HEK293T (cell line): Measurements from ENCODE around the gene ACAA1.

ENCODE experiments used
- CTCF ChIA-PET: fragments of 350-600 bp; formaldehyde crosslinking; extraction: SDS; loops from one replicate; lab custom pipeline; 2021; ENCODE audit warnings: antibody characterized with exemption, inconsistent platforms; lab: Yijun Ruan, JAX
- POLR2A ChIA-PET: fragments of 350-600 bp; formaldehyde crosslinking; extraction: SDS; loops from one replicate; lab custom pipeline; 2020; ENCODE audit warnings: antibody characterized with exemption, inconsistent platforms; lab: Yijun Ruan, JAX
- DNase-seq: peaks from one replicate; pipeline ENCODE4 v3.0.0; 2012; ENCODE audit warnings: mixed read lengths; ENCODE audit errors: extremely low spot score
- ARNT ChIP-seq: fragments of 450-650 bp; IDR thresholded peaks from 2 replicates; pipeline ENCODE4 v1.6.1; 2017; ENCODE audit warnings: mild to moderate bottlenecking
- BHLHE40 ChIP-seq: fragments of 450-650 bp; IDR thresholded peaks from 2 replicates; pipeline ENCODE4 v1.6.1; 2016; ENCODE audit warnings: mild to moderate bottlenecking, moderate library complexity, borderline replicate concordance
- CTBP1 ChIP-seq: fragments of 450-650 bp; IDR thresholded peaks from 2 replicates; pipeline ENCODE4 v1.6.1; 2016; ENCODE audit warnings: borderline replicate concordance
- ELF4 ChIP-seq: fragments of 450-650 bp; IDR thresholded peaks from 2 replicates; pipeline ENCODE4 v1.6.1; 2017; ENCODE audit warnings: antibody characterized with exemption
- FOXA1 ChIP-seq: fragments of 450-650 bp; IDR thresholded peaks from 2 replicates; pipeline ENCODE4 v1.6.1; 2016; ENCODE audit warnings: mild to moderate bottlenecking
- FOXK2 ChIP-seq: fragments of 450-650 bp; IDR thresholded peaks from 2 replicates; pipeline ENCODE4 v1.6.1; 2016; ENCODE audit warnings: mild to moderate bottlenecking
- FOXM1 ChIP-seq: fragments of 450-650 bp; IDR thresholded peaks from 2 replicates; pipeline ENCODE4 v1.6.1; 2017; ENCODE audit warnings: mild to moderate bottlenecking, borderline replicate concordance
- HDGF ChIP-seq: fragments of 450-650 bp; IDR thresholded peaks from 2 replicates; pipeline ENCODE4 v1.6.1; 2017; ENCODE audit warnings: antibody characterized with exemption, borderline replicate concordance
- L3MBTL2 ChIP-seq: fragments of 450-650 bp; conservative IDR thresholded peaks from 2 replicates; pipeline ENCODE4 v1.6.1; 2016; ENCODE audit warnings: mild to moderate bottlenecking
- LEF1 ChIP-seq: fragments of 450-650 bp; IDR thresholded peaks from 2 replicates; pipeline ENCODE4 v1.6.1; 2017; ENCODE audit warnings: mild to moderate bottlenecking, borderline replicate concordance
- NFRKB ChIP-seq: fragments of 450-650 bp; IDR thresholded peaks from 2 replicates; pipeline ENCODE4 v1.6.1; 2016; ENCODE audit warnings: mild to moderate bottlenecking, moderate library complexity
- SP1 ChIP-seq: fragments of 450-650 bp; IDR thresholded peaks from 2 replicates; pipeline ENCODE4 v1.6.1; 2017
- SUZ12 ChIP-seq: fragments of 450-650 bp; IDR thresholded peaks from 2 replicates; pipeline ENCODE4 v1.6.1; 2016; ENCODE audit warnings: mild to moderate bottlenecking
- TARDBP ChIP-seq: fragments of 450-650 bp; IDR thresholded peaks from 2 replicates; pipeline ENCODE4 v1.6.1; 2016
- ZNF384 ChIP-seq: fragments of 450-650 bp; IDR thresholded peaks from 2 replicates; pipeline ENCODE4 v1.6.1; 2016
- TF ChIP-seq, protein P1 (sequence below): fragments of 450-650 bp; IDR thresholded peaks from 2 replicates; pipeline ENCODE4 v1.6.1; 2016

The ACAA1 gene

DNA sequence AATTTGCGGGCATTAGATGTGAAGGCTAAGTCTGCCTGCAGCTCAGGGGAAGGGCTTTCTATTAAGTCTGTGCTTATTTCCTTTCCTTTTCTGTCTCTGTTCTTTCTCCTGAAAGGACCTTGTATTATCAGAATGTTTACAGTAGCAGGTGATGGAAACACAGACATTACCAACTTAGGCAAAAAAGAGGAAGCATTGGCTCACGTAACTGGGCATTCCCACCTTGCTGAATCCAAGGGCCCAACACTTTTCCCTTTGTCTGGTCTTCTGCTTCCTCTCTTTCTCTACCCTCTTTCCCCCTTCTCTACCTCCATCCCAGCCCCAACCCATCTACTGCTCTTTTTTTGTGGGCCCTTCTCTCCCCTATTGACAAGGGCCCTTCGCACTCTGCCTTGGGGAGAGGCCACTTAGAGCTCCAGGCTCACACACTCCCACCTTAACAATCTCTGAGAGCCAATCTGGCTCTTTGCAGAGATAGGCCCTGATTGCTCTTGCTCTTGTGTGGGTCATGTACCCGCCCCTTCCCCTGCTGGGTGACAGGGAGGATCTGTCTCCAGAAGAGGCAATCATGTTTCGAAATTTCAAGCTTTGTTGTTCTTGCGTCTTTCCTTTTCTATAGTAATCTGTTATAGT, 35.0 kb downstream of the ACAA1 start:
- CTCF ChIA-PET = no interaction called here
- no peak for DNase-seq
- no peak for TF ChIP-seq NFRKB
- POLR2A ChIA-PET = no interaction called here

DNA sequence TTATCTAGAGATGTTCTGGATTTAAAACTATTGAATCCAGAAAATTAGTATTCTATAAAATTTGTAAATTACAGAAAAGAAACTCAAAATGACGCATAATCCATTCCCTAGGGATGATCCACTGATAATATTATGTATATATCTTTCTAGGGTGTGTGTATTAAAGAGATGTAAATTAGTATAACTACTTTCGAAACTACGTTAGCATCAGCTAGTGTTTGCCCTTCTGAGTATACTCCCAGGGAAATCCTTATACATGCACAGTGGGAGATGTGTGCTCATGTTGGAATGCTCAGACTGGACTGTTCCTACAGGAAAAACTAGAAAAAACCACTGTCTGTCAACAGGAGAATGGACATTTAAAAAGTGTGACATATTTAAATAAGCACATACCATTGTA, 36.4 kb downstream of the ACAA1 start:
- ChIA-PET POLR2A (no interaction called here), CTCF (no interaction called here)
- no peak for DNase-seq
- TF ChIP-seq TARDBP (no peak), HDGF (no peak), FOXK2 (no peak), CTBP1 (no peak), L3MBTL2 (no peak), BHLHE40 (no peak), SUZ12 (no peak), LEF1 (no peak), ZNF384 (no peak), ELF4 (no peak), ARNT (no peak), NFRKB (no peak)
- TF ChIP-seq, protein P1, sequence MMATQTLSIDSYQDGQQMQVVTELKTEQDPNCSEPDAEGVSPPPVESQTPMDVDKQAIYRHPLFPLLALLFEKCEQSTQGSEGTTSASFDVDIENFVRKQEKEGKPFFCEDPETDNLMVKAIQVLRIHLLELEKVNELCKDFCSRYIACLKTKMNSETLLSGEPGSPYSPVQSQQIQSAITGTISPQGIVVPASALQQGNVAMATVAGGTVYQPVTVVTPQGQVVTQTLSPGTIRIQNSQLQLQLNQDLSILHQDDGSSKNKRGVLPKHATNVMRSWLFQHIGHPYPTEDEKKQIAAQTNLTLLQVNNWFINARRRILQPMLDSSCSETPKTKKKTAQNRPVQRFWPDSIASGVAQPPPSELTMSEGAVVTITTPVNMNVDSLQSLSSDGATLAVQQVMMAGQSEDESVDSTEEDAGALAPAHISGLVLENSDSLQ = no peak

DNA sequence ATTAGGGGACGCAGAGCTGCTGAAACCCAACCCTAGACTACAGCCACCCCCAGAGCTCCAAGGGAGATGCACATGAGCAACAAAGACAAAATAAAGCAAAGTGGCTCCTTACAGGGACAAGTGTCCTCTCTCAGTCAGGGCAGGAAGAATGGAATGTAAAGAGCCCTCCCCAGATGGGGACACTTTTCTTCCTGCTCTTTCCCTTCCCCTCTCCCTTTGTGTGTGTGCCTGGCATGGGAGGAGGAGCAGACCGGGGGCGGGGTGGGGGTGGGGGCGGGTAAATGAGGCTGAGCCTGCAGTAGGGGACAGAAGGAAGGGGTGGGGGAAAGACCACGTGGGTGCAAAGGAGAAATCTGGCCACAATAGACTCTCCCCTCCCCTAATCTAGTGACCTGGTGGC, 37.4 kb downstream of the ACAA1 start:
- ChIA-PET CTCF (no interaction called here), POLR2A (no interaction called here)
- TF ChIP-seq CTBP1 (no peak), FOXK2 (no peak), SUZ12 (no peak), ZNF384 (no peak), FOXM1 (no peak)
- DNase-seq = no peak

GRCh38 chr3:38098376-38098723, 38.6 kb downstream of the ACAA1 start:
- ChIA-PET CTCF (no interaction called here), POLR2A (no interaction called here)
- no peak for DNase-seq
- TF ChIP-seq L3MBTL2 = no peak
- TF ChIP-seq, protein P1 = no peak
- TF ChIP-seq TARDBP = no peak

GRCh38 chr3:38097446-38098375, 39.2 kb downstream of the ACAA1 start:
- ChIA-PET POLR2A (no interaction called here), CTCF (no interaction called here)
- no peak for DNase-seq
- TF ChIP-seq TARDBP = no peak
- TF ChIP-seq ZNF384 = no peak
- TF ChIP-seq ELF4 = no peak
- TF ChIP-seq SP1 = no peak

- ChIA-PET POLR2A (no interaction called here), CTCF (no interaction called here)
- DNase-seq = no peak
- no peak for TF ChIP-seq ELF4
- no peak for TF ChIP-seq SP1
- no peak for TF ChIP-seq BHLHE40
- no peak for TF ChIP-seq FOXA1
- TF ChIP-seq L3MBTL2 = no peak
- no peak for TF ChIP-seq FOXK2
These were observed 41.1 kb downstream of the ACAA1 start for GRCh38 chr3:38095669-38096483.

DNA sequence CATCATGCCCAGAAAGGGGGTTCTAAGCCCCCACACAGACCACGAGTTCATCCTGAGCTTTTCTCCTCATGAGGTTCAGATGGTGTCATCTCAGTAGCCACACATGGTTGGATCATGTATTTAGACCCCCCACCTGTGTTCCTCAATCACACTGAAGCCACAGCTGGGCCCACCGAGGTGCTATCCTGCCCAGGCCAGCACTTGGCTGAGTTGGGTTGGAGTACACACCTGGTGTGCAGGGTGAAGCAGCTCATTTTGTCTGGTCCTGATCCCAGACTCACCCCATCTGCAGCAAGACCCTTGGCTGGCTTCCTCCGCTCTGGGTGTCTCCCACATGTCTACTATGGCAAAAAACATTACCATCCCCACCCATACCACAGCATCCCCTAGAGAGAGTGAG, 41.9 kb downstream of the ACAA1 start:
- TF ChIP-seq CTBP1 (no peak), ARNT (no peak)
- TF ChIP-seq, protein P1 = no peak
- no peak for DNase-seq
- POLR2A ChIA-PET = interaction anchor here (0.6 kb wide), 1 partner anchor 9 kb away, joined by 3 read pairs; no protein-coding TSS in a partner anchor
- CTCF ChIA-PET = no interaction called here
